OCI-LY1 (cell line): ENCODE results near the gene WDR82.

Source experiments
- EZH2 ChIP-seq: fragments of 200-600 bp; sonication (generic), shearing (Covaris generic); IDR thresholded peaks from 2 replicates; pipeline ENCODE4 v1.8.0; 2017; ENCODE audit warnings: borderline replicate concordance, mixed run types, mild to moderate bottlenecking, antibody characterized with exemption, low read length, moderate library complexity, mixed read lengths
- TF ChIP-seq, protein P1 (sequence below): fragments of 200-600 bp; sonication (generic), shearing (Covaris generic); IDR thresholded peaks from 2 replicates; pipeline ENCODE4 v1.5.1; 2017; ENCODE audit warnings: mild to moderate bottlenecking, antibody characterized with exemption, low read length, moderate library complexity, mixed read lengths

- TF ChIP-seq, protein P1, sequence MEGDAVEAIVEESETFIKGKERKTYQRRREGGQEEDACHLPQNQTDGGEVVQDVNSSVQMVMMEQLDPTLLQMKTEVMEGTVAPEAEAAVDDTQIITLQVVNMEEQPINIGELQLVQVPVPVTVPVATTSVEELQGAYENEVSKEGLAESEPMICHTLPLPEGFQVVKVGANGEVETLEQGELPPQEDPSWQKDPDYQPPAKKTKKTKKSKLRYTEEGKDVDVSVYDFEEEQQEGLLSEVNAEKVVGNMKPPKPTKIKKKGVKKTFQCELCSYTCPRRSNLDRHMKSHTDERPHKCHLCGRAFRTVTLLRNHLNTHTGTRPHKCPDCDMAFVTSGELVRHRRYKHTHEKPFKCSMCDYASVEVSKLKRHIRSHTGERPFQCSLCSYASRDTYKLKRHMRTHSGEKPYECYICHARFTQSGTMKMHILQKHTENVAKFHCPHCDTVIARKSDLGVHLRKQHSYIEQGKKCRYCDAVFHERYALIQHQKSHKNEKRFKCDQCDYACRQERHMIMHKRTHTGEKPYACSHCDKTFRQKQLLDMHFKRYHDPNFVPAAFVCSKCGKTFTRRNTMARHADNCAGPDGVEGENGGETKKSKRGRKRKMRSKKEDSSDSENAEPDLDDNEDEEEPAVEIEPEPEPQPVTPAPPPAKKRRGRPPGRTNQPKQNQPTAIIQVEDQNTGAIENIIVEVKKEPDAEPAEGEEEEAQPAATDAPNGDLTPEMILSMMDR, result no peak
- TF ChIP-seq EZH2, result no peak
These were observed 33.2 kb upstream of the WDR82 start for GRCh38 chr3:52311576-52312119.
